ENCODE measurements around the gene CALHM2. TPM values are rescaled to one million over a fixed set of nuclear protein-coding genes. Genes with fewer than 3 reads are reported as not detected.

The CALHM2 gene
- total and polyA plus RNA-seq, 2 of the 4 experiments (the other 2 are of a cell fraction): 2.5 to 7.9 TPM

DNA sequence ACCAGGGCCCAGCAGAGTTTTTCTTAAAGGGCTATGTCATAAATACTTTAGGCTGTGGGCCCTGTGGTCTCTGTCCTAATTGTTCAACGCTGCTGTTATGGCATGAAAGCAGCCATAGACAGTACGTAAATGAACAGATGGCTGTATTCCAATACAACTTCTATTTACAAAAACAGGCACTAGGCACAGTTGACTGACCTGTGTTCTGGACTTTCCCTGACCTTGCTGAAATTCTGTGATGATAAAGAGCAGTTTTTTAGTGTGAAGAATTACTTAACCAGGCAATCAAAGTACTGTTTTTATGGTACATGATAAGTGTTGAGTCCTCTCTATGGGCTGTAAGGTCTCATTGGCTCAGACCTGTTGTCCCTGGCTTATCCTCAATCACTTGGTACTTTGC is 38.6 kb downstream of the CALHM2 start:
- WGBS, 2 experiments (ENCODE audit: extremely low coverage in 2 of 2, insufficient read length in 1 of 2): no CpG with 5 or more reads among the region's 2 CpGs
- CTCF ChIA-PET: no interaction called here
- dilution Hi-C loops (cut with HindIII; ENCODE audit: low sequenced_read_pairs, unreplicated experiment): no loop called here

More for the DNA sequence above, 38.6 kb downstream of the CALHM2 start:
- Histone ChIP-seq H3K23ac (ENCODE audit: low read depth, low read length) (no peak overlapping the region), H3K56ac (ENCODE audit: extremely low read depth, insufficient read depth, low read length) (no peak overlapping the region), H3K27me3 (ENCODE audit: control insufficient read depth, insufficient read depth, low read length) (no peaks in the 10 kb centered on the region), H3K36me3 (ENCODE audit: control insufficient read depth, insufficient read depth, low read length) (peaks cover 58% of the 10 kb centered on the region), H3K18ac (ENCODE audit: low read depth, low read length) (no peak overlapping the region), H2BK20ac (ENCODE audit: low read depth, low read length) (no peak overlapping the region), H3K27ac (ENCODE audit: insufficient read depth, low read length) (no peak overlapping the region), H2BK15ac (ENCODE audit: low read depth, low read length) (no peak overlapping the region), H2AK5ac (ENCODE audit: low read depth, low read length) (no peak overlapping the region), H3K79me1 (ENCODE audit: low read depth in 1 of 2, low read length in 2 of 2) (peaks cover 5 to 9% of the 10 kb centered on the region in 2 experiments; a peak in 1 of 4 replicates), H4K91ac (ENCODE audit: insufficient read depth, low read depth, low read length) (no peak overlapping the region), H4K20me1 (ENCODE audit: insufficient read depth, low read length) (no peaks in the 10 kb centered on the region), H4K5ac (ENCODE audit: low read depth, low read length) (no peak overlapping the region), H3K9ac (ENCODE audit: low read depth, low read length) (no peak overlapping the region), H3K4me1 (ENCODE audit: control insufficient read depth, insufficient read depth, low read length) (no peaks in the 10 kb centered on the region), H3K4me3 (ENCODE audit: insufficient read depth, low read depth, low read length) (no peak overlapping the region), H3K4ac (ENCODE audit: low read depth, low read length) (no peak overlapping the region), H3K9me3 (ENCODE audit: control insufficient read depth, insufficient read depth, low read length) (no peaks in the 10 kb centered on the region), H3K4me2 (ENCODE audit: low read depth, low read length) (no peak overlapping the region), H2BK5ac (ENCODE audit: low read depth, low read length, poor library complexity, severe bottlenecking) (no peak overlapping the region), H2AK9ac (replicated peaks; ENCODE audit: low read depth, low read length, poor library complexity) (no peak overlapping the region), H3K14ac (replicated peaks; ENCODE audit: low read depth, low read length) (no peak overlapping the region), H4K8ac (ENCODE audit: low read depth in 2 of 2, low read length in 2 of 2) (no peak overlapping the region), H2AFZ (replicated peaks; ENCODE audit: low read length, poor library complexity) (no peak overlapping the region), H3K9me1 (ENCODE audit: insufficient read depth, low read length) (no peaks in the 10 kb centered on the region), H2BK120ac (ENCODE audit: low read depth, low read length) (no peak overlapping the region)
- POLR2A ChIA-PET (ENCODE audit: unreplicated experiment): no interaction called here
- DNase-seq (no peak), ATAC-seq (ENCODE audit: low read depth) (no peak)
- TF ChIP-seq SMC3 (IDR thresholded peaks at IDR 0.05; ENCODE audit: low read depth, low read length) (no peak), POLR2A (IDR thresholded peaks at IDR 0.05; ENCODE audit: low read depth, low read length) (no peak), CEBPB (IDR thresholded peaks at IDR 0.05; ENCODE audit: low read depth, low read length) (no peak)
- intact Hi-C loops (cut with micrococcal nuclease) (no loop called here), in situ Hi-C loops (cut with MboI; ENCODE audit: low sequenced_read_pairs) (no loop called here)
- no TSS peak for BruUV-seq (replicated peaks)
